NCI-H1694 treated with DMSO at 0.1 percent for 48 hours (cell line): ENCODE results near the gene IGFLR1.
"Not testable (repeated sequence)": the region's sequence is repeated elsewhere in the genome, so short reads cannot be mapped to it uniquely, and the experiment has no call there.

Experiments used
- DNase-seq: peaks from one replicate; lab custom pipeline; 2025; lab: John Stamatoyannopoulos, UW

Gene IGFLR1

GRCh38 chr19:35739275-35740107, 2.8 kb downstream of the IGFLR1 start:
- DNase-seq = no peak

GRCh38 chr19:35738887-35739229, 3.4 kb downstream of the IGFLR1 start:
- no peak for DNase-seq

DNA sequence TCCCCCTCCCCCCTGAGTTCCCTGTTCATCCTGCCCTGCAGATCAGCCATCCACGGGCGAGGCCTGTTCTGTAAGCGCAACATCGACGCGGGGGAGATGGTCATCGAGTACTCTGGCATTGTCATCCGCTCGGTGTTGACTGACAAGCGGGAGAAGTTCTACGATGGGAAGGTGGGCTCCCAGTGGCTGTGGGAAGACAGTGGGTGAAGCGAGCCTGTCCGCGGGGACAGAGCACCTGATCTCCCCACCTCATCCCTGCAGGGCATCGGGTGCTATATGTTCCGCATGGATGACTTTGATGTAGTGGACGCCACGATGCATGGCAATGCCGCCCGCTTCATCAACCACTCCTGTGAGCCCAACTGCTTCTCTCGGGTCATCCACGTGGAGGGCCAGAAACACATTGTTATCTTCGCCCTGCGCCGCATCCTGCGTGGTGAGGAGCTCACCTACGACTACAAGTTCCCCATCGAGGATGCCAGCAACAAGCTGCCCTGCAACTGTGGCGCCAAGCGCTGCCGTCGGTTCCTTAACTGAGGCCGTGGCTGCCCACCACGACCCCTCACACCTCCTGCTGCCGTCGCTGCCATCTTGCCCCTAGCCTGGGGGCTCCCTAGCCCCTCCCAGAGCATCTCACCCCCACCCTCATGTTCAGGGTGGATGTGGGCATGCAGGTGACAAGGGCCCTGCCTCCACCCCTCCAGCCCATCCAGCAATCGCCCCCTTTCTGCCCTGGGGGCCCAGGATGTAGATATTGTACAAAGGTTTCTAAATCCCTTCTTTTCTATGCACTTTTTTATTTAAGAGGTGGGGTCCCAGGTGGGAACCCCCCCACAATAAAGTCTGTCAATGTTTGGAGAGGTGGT, 4.0 kb downstream of the IGFLR1 start:
- no peak for DNase-seq

DNA sequence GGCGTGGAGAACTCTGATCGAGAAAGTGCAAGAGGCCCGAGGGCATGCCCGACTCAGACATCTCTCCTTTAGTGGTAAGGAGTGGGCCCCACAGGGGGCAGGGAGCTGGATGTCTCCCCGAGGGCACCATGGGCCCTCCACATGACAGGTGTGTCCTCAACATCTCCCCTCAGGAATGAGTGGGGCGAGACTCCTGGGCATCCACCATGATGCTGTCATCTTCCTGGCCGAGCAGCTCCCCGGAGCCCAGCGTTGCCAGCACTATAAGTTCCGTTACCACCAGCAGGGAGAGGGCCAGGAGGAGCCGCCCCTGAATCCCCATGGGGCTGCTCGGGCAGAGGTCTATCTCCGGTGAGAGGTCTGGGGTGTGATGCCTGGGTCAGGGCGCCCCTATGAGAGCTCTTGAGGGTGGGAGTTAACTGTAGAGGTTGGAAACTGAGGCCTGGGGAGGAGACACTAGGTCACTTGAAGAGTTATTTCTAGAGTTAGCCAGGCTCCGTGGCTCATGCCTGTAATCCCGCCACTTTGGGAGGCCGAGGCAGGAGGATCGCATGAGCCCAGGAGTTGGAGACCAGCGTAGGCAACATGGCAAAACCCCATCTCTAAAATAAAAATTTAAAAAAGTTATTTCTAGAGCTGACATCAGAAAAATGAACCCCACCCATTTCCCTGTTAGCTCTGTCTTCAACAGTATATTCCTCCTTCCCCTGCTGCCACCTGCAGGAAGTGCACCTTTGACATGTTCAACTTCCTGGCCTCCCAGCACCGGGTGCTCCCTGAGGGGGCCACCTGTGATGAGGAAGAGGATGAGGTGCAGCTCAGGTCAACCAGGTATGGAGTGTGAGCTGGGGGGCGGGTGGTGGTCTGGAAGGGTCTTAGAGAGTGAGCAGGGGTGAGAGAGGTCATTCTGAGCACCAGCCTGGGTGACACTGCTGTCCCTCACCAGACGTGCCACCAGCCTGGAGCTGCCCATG, 5.1 kb downstream of the IGFLR1 start:
- no peak for DNase-seq

GRCh38 chr19:35734889-35735288, 7.4 kb downstream of the IGFLR1 start:
- DNase-seq = no peak

GRCh38 chr19:35734273-35734672, 8.0 kb downstream of the IGFLR1 start:
- no peak for DNase-seq

DNA sequence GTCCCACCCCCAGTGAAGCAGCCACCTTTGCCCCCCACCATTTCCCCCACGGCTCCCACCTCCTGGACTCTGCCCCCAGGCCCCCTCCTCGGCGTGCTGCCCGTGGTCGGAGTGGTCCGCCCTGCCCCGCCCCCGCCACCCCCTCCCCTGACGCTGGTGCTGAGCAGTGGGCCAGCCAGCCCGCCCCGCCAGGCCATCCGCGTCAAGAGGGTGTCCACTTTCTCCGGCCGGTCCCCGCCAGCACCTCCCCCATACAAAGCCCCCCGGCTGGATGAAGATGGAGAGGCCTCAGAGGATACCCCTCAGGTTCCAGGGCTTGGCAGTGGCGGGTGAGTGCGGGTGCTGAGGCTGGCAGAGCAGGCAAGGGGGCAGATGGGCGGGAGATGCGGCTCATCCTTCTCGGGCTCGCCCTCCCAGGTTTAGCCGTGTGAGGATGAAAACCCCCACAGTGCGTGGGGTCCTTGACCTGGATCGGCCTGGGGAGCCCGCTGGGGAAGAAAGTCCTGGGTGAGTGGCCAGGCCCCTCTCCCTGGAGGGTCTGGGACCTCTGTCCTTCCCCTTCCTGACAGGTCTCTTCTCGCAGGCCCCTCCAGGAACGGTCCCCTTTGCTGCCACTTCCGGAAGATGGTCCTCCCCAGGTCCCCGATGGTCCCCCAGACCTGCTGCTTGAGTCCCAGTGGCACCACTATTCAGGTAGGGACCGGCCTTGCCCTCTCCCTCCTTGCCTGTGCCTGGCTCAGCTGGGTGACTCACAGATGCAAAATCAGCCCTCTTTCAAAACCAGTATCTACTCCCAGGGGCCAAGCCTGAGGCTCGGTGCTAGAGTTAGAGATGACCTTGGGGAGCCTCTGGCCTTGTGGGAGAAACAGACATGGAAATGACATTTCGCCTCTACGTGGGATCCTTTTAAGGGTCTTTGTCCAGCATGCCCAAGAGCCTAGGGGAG, 8.8 kb downstream of the IGFLR1 start:
- no peak for DNase-seq

GRCh38 chr19:35732540-35733179, 9.6 kb downstream of the IGFLR1 start:
- no peak for DNase-seq

- DNase-seq = no peak
Measured at GRCh38 chr19:35731779-35732405, 10.4 kb downstream of the IGFLR1 start.

DNA sequence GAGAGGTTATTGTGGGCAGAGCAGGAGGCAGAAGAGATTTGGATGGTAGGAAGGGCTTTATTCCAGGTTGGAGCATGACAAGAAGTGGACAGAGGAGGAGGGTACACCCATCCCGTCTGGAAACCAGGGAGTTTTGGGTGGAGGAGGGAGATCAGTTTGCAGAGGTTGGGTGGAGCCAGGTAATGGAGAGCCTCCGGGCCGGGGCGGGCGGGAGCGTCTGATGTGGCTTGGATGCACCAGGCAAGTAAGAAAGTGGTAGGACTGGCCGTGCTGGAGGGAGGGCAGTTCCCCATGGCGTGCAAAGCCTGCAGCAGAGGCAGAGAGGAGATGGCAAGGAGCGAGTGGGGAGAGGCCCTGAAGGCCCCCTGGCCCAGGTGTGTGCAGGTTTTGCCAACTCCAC, 10.9 kb downstream of the IGFLR1 start:
- no peak for DNase-seq

DNA sequence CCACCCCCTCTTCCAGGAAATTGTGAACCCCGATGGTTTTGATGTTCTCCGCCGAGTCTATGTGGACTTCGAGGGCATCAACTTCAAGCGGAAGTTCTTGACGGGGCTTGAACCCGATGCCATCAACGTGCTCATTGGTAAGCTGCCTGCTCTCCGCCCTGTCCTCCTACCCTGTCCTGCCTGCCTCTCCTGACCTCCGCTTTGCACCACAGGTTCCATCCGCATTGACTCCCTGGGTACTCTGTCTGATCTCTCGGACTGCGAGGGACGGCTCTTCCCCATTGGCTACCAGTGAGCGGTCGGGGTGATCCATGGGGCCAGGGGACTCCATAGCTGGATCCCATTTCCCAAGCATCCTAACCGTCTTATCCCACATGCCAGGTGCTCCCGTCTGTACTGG, 11.9 kb downstream of the IGFLR1 start:
- DNase-seq = no peak

GRCh38 chr19:35729763-35730162, 12.5 kb downstream of the IGFLR1 start:
- no peak for DNase-seq

DNA sequence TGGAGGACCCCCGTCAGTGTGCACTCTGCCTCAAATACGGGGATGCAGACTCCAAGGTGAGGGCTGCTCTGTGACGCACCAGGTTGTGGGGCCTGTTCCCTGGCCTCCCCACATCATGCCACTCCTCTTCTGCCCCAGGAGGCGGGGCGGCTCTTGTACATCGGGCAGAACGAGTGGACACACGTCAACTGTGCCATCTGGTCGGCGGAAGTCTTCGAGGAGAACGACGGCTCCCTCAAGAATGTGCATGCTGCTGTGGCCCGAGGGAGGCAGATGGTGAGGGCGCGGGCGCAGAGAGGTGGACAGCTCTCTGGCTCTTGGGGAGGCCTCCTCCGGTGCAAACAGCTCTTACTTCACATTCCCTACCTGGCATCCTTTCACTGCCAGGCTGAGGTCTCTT, 13.2 kb downstream of the IGFLR1 start:
- no peak for DNase-seq

DNA sequence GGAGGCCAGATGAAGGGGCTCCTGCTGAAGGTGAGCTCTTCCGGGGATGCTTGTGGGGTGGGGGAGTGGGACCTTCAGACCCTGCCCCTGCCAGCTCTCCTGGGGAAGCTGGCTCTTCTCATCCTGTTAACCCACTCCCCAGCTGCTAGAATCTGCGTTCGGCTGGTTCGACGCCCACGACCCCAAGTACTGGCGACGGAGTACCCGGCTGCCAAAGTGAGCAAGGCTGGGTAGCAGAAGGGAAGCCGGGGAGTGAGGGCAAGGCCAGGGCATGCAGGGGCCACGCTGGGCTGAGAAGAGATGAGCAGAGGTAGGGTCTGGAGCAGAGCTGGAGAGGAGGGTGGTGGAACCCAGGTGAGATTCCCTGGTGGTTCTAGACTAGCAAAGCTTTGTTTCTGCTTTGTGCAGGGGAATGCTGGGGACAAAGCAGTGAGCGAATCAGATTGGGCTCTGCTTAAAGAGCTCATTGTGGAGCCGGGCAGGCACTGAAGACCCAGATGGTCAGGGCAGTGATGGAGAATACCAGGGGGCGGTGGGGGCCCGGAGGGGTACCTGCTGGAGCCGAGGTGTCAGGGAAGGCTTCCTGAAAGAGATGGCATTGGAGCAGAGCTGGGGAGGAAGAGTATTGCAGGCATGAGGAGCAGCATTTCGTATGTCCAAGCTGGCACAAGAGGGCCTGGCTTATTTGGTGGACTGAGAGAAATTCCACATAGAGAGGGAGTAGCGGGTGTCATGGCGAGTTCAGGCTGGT, 14.1 kb downstream of the IGFLR1 start:
- no peak for DNase-seq

- DNase-seq = no peak
Measured at GRCh38 chr19:35727053-35727955, 14.9 kb downstream of the IGFLR1 start.

DNA sequence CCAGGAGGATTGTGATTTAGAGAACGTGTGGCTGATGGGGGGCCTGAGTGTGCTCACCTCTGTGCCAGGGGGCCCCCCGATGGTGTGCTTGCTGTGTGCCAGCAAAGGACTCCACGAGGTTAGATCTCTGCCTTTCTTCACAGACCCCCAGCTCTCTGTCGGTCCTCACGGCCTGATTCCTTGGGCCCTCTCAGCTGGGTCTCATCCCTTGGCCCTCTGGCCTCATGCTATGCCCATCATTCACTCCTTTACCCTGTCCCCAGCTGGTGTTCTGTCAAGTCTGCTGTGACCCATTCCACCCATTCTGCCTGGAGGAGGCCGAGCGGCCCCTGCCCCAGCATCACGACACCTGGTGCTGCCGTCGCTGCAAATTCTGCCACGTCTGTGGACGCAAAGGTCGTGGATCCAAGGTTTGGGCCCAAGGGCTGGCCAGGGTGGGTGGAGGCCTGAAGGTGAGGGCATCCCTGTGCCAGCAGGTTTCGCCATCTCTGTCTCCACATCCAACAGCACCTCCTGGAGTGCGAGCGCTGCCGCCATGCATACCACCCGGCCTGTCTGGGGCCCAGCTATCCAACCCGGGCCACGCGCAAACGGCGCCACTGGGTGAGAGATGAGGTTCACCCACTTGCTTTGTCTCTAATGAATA, 16.9 kb downstream of the IGFLR1 start:
- DNase-seq = no peak

DNA sequence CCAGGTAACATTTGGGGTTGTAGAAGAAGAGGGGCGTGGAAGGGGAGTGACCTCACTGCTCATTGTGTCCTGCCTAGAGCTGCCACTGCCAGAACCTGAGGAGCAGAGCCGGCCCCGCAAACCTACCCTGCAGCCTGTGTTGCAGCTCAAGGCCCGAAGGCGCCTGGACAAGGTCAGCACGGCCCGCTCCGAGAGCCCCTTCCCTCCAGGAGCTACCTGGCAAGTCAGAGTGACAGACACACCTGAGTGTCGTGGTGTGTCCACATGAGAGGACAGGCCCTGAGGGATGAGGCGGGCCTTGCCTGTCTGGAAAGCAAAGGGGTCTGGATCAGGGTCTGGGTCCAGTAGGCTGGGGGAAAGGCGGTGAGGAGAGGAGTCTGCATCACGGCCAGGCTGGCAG, 17.7 kb downstream of the IGFLR1 start:
- DNase-seq = no peak

GRCh38 chr19:35724132-35724531, 18.1 kb downstream of the IGFLR1 start:
- not testable (repeated sequence) for DNase-seq
